ENCODE results near the gene POU2F2. TPM values are rescaled to one million over a fixed set of nuclear protein-coding genes. Genes with fewer than 3 reads are reported as not detected.

POU2F2 gene
- total and polyA plus RNA-seq, 2 experiments from 2014 or later, result 2.3 to 4.6 TPM

GRCh38 chr19:42048992-42049391 lies 83.3 kb downstream of the POU2F2 start:
- no peak overlapping the region for H3K4me3 Mint-ChIP-seq
- no peaks in the 10 kb centered on the region for H3K27me3 ChIP-seq (ENCODE audit: insufficient read depth)
- peaks cover 5% of the 10 kb centered on the region for H3K27me3 Mint-ChIP-seq (ENCODE audit: insufficient read depth, low read depth, poor library complexity)
- peaks cover 2% of the 10 kb centered on the region; the same call in 1 of the 2 replicates for H3F3A ChIP-seq (replicated peaks; ENCODE audit: low read depth)
- no peak overlapping the region for H2AFZ ChIP-seq
- H3K4me3 ChIP-seq, result no peak overlapping the region
- no peak for ATAC-seq
- H3K27ac Mint-ChIP-seq, result no peak overlapping the region
- no peak for DNase-seq (ENCODE audit: low spot score)
- peaks cover 58% of the 10 kb centered on the region for H3K36me3 Mint-ChIP-seq (ENCODE audit: low read depth)
- H3K4me1 ChIP-seq (ENCODE audit: insufficient read depth), result no peaks in the 10 kb centered on the region
- H3K79me2 ChIP-seq (replicated peaks; ENCODE audit: insufficient read depth), result no peaks in the 10 kb centered on the region
- TF ChIP-seq, protein P1, sequence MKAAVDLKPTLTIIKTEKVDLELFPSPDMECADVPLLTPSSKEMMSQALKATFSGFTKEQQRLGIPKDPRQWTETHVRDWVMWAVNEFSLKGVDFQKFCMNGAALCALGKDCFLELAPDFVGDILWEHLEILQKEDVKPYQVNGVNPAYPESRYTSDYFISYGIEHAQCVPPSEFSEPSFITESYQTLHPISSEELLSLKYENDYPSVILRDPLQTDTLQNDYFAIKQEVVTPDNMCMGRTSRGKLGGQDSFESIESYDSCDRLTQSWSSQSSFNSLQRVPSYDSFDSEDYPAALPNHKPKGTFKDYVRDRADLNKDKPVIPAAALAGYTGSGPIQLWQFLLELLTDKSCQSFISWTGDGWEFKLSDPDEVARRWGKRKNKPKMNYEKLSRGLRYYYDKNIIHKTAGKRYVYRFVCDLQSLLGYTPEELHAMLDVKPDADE (IDR thresholded peaks at IDR 0.05), result no peak
- TF ChIP-seq, protein P2, sequence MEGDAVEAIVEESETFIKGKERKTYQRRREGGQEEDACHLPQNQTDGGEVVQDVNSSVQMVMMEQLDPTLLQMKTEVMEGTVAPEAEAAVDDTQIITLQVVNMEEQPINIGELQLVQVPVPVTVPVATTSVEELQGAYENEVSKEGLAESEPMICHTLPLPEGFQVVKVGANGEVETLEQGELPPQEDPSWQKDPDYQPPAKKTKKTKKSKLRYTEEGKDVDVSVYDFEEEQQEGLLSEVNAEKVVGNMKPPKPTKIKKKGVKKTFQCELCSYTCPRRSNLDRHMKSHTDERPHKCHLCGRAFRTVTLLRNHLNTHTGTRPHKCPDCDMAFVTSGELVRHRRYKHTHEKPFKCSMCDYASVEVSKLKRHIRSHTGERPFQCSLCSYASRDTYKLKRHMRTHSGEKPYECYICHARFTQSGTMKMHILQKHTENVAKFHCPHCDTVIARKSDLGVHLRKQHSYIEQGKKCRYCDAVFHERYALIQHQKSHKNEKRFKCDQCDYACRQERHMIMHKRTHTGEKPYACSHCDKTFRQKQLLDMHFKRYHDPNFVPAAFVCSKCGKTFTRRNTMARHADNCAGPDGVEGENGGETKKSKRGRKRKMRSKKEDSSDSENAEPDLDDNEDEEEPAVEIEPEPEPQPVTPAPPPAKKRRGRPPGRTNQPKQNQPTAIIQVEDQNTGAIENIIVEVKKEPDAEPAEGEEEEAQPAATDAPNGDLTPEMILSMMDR (conservative IDR thresholded peaks at IDR 0.05; ENCODE audit: low read depth in 2 of 2), result no peak
- TF ChIP-seq, protein P3, sequence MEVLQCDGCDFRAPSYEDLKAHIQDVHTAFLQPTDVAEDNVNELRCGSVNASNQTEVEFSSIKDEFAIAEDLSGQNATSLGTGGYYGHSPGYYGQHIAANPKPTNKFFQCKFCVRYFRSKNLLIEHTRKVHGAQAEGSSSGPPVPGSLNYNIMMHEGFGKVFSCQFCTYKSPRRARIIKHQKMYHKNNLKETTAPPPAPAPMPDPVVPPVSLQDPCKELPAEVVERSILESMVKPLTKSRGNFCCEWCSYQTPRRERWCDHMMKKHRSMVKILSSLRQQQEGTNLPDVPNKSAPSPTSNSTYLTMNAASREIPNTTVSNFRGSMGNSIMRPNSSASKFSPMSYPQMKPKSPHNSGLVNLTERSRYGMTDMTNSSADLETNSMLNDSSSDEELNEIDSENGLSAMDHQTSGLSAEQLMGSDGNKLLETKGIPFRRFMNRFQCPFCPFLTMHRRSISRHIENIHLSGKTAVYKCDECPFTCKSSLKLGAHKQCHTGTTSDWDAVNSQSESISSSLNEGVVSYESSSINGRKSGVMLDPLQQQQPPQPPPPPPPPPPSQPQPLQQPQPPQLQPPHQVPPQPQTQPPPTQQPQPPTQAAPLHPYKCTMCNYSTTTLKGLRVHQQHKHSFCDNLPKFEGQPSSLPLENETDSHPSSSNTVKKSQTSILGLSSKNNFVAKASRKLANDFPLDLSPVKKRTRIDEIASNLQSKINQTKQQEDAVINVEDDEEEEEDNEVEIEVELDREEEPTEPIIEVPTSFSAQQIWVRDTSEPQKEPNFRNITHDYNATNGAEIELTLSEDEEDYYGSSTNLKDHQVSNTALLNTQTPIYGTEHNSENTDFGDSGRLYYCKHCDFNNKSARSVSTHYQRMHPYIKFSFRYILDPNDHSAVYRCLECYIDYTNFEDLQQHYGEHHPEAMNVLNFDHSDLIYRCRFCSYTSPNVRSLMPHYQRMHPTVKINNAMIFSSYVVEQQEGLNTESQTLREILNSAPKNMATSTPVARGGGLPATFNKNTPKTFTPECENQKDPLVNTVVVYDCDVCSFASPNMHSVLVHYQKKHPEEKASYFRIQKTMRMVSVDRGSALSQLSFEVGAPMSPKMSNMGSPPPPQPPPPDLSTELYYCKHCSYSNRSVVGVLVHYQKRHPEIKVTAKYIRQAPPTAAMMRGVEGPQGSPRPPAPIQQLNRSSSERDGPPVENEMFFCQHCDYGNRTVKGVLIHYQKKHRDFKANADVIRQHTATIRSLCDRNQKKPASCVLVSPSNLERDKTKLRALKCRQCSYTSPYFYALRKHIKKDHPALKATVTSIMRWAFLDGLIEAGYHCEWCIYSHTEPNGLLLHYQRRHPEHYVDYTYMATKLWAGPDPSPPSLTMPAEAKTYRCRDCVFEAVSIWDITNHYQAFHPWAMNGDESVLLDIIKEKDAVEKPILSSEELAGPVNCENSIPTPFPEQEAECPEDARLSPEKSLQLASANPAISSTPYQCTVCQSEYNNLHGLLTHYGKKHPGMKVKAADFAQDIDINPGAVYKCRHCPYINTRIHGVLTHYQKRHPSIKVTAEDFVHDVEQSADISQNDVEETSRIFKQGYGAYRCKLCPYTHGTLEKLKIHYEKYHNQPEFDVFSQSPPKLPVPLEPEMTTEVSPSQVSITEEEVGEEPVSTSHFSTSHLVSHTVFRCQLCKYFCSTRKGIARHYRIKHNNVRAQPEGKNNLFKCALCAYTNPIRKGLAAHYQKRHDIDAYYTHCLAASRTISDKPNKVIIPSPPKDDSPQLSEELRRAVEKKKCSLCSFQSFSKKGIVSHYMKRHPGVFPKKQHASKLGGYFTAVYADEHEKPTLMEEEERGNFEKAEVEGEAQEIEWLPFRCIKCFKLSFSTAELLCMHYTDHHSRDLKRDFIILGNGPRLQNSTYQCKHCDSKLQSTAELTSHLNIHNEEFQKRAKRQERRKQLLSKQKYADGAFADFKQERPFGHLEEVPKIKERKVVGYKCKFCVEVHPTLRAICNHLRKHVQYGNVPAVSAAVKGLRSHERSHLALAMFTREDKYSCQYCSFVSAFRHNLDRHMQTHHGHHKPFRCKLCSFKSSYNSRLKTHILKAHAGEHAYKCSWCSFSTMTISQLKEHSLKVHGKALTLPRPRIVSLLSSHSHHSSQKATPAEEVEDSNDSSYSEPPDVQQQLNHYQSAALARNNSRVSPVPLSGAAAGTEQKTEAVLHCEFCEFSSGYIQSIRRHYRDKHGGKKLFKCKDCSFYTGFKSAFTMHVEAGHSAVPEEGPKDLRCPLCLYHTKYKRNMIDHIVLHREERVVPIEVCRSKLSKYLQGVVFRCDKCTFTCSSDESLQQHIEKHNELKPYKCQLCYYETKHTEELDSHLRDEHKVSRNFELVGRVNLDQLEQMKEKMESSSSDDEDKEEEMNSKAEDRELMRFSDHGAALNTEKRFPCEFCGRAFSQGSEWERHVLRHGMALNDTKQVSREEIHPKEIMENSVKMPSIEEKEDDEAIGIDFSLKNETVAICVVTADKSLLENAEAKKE (CRISPR knock-in tag; IDR thresholded peaks at IDR 0.05), result no peak
- no peak for TF ChIP-seq CREB1 (CRISPR knock-in tag; IDR thresholded peaks at IDR 0.05; ENCODE audit: low read depth)
- no peak for TF ChIP-seq EZH2phosphoT487 (IDR thresholded peaks at IDR 0.05; ENCODE audit: unreplicated experiment)
- TF ChIP-seq JUNB (IDR thresholded peaks at IDR 0.05; ENCODE audit: unreplicated experiment), result no peak
- no peak for TF ChIP-seq EZH2 (IDR thresholded peaks at IDR 0.05; ENCODE audit: low read depth, unreplicated experiment)
- TF ChIP-seq REST (IDR thresholded peaks at IDR 0.05; ENCODE audit: unreplicated experiment), result no peak
- no peak for TF ChIP-seq POLR2AphosphoS5 (IDR thresholded peaks at IDR 0.05; ENCODE audit: low read depth)
- H4K20me1 ChIP-seq (replicated peaks; ENCODE audit: insufficient read depth), result no peaks in the 10 kb centered on the region; the same call in 1 of the 2 replicates
- no peaks in the 10 kb centered on the region for H3K4me1 Mint-ChIP-seq
- H3K27ac ChIP-seq (ENCODE audit: low read depth), result no peak overlapping the region
- no peaks in the 10 kb centered on the region; the same call in 2 of the 3 replicates for H3K9me3 Mint-ChIP-seq
- H3K4me2 ChIP-seq, result no peak overlapping the region
- peaks cover 16% of the 10 kb centered on the region; the same call in 1 of the 2 replicates for H3K36me3 ChIP-seq (ENCODE audit: insufficient read depth)
- no peaks in the 10 kb centered on the region for H3K9me2 ChIP-seq (ENCODE audit: insufficient read depth)

Measured in GM23338 (cell line).